ENCODE results near the gene METAP1D.
"Not testable (repeated sequence)": the region's sequence is repeated elsewhere in the genome, so short reads cannot be mapped to it uniquely, and the experiment has no call there.

DNA sequence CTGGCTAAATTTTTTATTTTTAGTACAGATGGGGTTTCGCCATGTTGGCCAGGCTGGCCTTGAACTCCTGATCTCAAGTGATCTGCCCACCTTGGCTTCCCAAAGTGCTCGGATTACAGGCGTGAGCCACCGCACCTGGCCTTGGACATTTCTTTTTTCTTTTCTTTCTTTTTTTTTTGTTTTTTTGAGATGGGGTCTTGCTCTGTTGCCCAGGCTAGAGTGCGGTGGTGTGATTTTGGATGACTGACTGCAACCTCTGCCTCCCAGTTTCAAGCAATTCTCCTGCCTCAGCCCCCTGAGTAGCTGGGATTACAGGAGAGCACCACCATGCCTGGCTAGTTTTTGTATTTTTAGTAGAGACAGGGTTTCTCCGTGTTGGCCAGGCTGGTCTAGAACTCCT lies 114.4 kb downstream of the METAP1D start:
- TF ChIP-seq, protein P1, sequence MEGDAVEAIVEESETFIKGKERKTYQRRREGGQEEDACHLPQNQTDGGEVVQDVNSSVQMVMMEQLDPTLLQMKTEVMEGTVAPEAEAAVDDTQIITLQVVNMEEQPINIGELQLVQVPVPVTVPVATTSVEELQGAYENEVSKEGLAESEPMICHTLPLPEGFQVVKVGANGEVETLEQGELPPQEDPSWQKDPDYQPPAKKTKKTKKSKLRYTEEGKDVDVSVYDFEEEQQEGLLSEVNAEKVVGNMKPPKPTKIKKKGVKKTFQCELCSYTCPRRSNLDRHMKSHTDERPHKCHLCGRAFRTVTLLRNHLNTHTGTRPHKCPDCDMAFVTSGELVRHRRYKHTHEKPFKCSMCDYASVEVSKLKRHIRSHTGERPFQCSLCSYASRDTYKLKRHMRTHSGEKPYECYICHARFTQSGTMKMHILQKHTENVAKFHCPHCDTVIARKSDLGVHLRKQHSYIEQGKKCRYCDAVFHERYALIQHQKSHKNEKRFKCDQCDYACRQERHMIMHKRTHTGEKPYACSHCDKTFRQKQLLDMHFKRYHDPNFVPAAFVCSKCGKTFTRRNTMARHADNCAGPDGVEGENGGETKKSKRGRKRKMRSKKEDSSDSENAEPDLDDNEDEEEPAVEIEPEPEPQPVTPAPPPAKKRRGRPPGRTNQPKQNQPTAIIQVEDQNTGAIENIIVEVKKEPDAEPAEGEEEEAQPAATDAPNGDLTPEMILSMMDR (IDR thresholded peaks at IDR 0.05): not testable (repeated sequence)
- TF ChIP-seq POLR2AphosphoS5 (IDR thresholded peaks at IDR 0.05; ENCODE audit: low read depth, low read length): not testable (repeated sequence)
- TF ChIP-seq, protein P2, sequence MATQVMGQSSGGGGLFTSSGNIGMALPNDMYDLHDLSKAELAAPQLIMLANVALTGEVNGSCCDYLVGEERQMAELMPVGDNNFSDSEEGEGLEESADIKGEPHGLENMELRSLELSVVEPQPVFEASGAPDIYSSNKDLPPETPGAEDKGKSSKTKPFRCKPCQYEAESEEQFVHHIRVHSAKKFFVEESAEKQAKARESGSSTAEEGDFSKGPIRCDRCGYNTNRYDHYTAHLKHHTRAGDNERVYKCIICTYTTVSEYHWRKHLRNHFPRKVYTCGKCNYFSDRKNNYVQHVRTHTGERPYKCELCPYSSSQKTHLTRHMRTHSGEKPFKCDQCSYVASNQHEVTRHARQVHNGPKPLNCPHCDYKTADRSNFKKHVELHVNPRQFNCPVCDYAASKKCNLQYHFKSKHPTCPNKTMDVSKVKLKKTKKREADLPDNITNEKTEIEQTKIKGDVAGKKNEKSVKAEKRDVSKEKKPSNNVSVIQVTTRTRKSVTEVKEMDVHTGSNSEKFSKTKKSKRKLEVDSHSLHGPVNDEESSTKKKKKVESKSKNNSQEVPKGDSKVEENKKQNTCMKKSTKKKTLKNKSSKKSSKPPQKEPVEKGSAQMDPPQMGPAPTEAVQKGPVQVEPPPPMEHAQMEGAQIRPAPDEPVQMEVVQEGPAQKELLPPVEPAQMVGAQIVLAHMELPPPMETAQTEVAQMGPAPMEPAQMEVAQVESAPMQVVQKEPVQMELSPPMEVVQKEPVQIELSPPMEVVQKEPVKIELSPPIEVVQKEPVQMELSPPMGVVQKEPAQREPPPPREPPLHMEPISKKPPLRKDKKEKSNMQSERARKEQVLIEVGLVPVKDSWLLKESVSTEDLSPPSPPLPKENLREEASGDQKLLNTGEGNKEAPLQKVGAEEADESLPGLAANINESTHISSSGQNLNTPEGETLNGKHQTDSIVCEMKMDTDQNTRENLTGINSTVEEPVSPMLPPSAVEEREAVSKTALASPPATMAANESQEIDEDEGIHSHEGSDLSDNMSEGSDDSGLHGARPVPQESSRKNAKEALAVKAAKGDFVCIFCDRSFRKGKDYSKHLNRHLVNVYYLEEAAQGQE (IDR thresholded peaks at IDR 0.05; ENCODE audit: insufficient read depth in 1 of 2, low read depth in 2 of 2, low read length in 1 of 2): not testable (repeated sequence)

Measured in Panc1 (cell line).